DND-41 (cell line): Measurements from ENCODE around the gene PGLYRP1.

Source experiments
- CTCF ChIP-seq: IDR thresholded peaks from 2 replicates; pipeline ENCODE4 v1.5.1; 2012; ENCODE audit warnings: borderline replicate concordance, low read length, moderate library complexity, mild to moderate bottlenecking; ENCODE audit not compliant: poor library complexity, severe bottlenecking; ENCODE audit errors: extremely low read depth
- EZH2 ChIP-seq: IDR thresholded peaks from 3 replicates; pipeline ENCODE4 v1.6.1; 2012; ENCODE audit warnings: borderline replicate concordance, low read depth, mild to moderate bottlenecking, moderate library complexity, low read length, inconsistent platforms; ENCODE audit not compliant: severe bottlenecking

GRCh38 chr19:46069806-46070341 lies 47.0 kb upstream of the PGLYRP1 start:
- TF ChIP-seq CTCF, result no peak
- no peak for TF ChIP-seq EZH2
